Right lobe of liver (tissue), 4 donors: ENCODE results near the gene CDH18.

Experiments
- CTCF ChIP-seq, 4 donors: fragments of 200-600 bp in 3 of 4; fragments of 450-650 bp in 1 of 4; IDR thresholded peaks; one replicate each; pipeline versions ENCODE4 v1.5.1 to v1.8.0; 2016 to 2022; ENCODE audit warnings: antibody characterized with exemption in 4 of 4, mild to moderate bottlenecking in 2 of 4
- POLR2A ChIP-seq: fragments of 450-650 bp; IDR thresholded peaks from one replicate; pipeline ENCODE4 v1.6.1; 2017; ENCODE audit warnings: antibody characterized with exemption, mild to moderate bottlenecking
- donor health status: DM: no; HTN: no; CAD: no.
- donor health status: DM: no; HTN: no; CAD: no.
- donor health status: DM: no; HTN: yes; CAD: no.

GRCh38 chr5:20028506-20028905, 40.5 kb upstream of the CDH18 start:
- TF ChIP-seq POLR2A = no peak
- TF ChIP-seq CTCF (IDR thresholded peaks at IDR 0.05) = no peak
